Measurements from ENCODE around the gene ALDH1L1. TPM values are rescaled to one million over a fixed set of nuclear protein-coding genes. Genes with fewer than 3 reads are reported as not detected.

ALDH1L1 gene
- total and polyA plus RNA-seq, 2 of the 13 experiments (the other 11 are each of a cell fraction or from before 2014, with no cell fraction given), result 11.2 to 28.7 TPM

DNA sequence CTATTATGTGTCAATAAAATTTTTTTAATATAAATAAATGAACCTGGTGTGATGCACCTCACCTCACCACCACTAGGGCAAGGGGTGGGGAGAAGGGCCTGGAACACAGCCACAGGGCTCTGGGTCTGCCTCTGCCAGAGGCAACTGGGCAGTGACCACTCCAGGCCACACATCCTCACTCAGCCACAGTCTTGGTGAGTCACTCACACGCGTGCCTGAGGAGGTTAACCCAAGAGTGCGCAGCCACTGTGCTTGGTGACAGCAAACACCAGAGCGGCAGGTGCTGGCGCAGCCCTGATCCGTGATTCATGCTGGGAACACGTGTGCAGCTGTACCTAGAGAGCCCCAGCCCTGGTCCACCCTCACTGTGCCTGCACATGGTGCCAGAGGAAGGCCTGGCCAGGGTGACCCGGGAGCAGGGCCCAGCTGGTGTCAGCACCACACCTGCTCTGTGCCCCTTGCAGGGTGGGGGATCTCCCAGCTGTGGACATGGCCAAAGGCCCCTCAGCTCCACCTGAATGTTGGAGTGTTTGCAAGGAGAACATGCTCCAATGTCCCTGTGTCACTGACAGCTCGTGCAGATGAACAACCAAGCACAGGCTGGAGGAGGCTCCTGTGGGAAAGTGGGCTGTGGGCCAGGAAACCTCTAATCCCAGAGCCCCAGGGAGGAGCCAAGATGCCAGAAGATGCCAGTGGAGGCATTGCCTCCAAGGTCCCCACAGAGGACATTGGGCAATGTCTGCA lies 98.6 kb downstream of the ALDH1L1 start (continued):
- TF ChIP-seq ZFX (CRISPR knock-in tag; IDR thresholded peaks at IDR 0.05; ENCODE audit: low read depth) (peak; percentile 41), DR1 (CRISPR knock-in tag; IDR thresholded peaks at IDR 0.05) (no peak), GATAD2A (CRISPR knock-in tag; IDR thresholded peaks at IDR 0.05) (no peak), MYC (CRISPR knock-in tag; IDR thresholded peaks at IDR 0.05; ENCODE audit: borderline replicate concordance) (peak; percentile 41; the same call in 1 of the 2 replicates), SIN3A (IDR thresholded peaks at IDR 0.05; ENCODE audit: borderline replicate concordance, low read depth, low read length) (no peak)

DNA sequence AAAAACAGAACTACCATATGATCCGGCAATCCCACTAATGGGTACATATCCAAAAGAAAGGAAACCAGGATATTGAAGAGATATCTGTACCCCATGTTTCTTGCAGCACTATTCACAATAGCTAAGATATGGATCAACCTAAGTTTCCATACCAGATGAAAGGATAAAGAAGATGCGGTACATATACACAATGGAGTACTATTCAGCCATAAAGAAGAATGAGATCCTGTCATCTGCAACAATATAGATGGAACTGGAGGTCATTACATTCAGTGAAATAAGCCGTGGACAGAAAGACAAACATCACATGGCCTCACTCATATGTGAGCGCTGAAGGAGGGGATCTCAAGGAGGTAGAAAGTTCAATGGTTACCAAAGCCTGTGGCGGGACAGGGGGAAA lies 99.4 kb downstream of the ALDH1L1 start:
- in situ Hi-C loops (cut with HindIII; ENCODE audit: extremely low pct_ligation_motif_present, low pct_unique_long_range_greater_than_20kb) (no loop called here), intact Hi-C loops (cut with micrococcal nuclease; ENCODE audit: unreplicated experiment) (loop anchor here (5.0 kb wide), 2 partner anchors 89 to 109 kb away; no protein-coding TSS in a partner anchor)
- ATAC-seq, result no peak
- TF ChIP-seq KLF15 (CRISPR knock-in tag; IDR thresholded peaks at IDR 0.05; ENCODE audit: borderline replicate concordance), result no peak
- no peak for TF ChIP-seq MTA3 (CRISPR knock-in tag; IDR thresholded peaks at IDR 0.05)
- no peak for TF ChIP-seq ZZZ3 (CRISPR knock-in tag; IDR thresholded peaks at IDR 0.05; ENCODE audit: borderline replicate concordance)
- TF ChIP-seq, protein P1, sequence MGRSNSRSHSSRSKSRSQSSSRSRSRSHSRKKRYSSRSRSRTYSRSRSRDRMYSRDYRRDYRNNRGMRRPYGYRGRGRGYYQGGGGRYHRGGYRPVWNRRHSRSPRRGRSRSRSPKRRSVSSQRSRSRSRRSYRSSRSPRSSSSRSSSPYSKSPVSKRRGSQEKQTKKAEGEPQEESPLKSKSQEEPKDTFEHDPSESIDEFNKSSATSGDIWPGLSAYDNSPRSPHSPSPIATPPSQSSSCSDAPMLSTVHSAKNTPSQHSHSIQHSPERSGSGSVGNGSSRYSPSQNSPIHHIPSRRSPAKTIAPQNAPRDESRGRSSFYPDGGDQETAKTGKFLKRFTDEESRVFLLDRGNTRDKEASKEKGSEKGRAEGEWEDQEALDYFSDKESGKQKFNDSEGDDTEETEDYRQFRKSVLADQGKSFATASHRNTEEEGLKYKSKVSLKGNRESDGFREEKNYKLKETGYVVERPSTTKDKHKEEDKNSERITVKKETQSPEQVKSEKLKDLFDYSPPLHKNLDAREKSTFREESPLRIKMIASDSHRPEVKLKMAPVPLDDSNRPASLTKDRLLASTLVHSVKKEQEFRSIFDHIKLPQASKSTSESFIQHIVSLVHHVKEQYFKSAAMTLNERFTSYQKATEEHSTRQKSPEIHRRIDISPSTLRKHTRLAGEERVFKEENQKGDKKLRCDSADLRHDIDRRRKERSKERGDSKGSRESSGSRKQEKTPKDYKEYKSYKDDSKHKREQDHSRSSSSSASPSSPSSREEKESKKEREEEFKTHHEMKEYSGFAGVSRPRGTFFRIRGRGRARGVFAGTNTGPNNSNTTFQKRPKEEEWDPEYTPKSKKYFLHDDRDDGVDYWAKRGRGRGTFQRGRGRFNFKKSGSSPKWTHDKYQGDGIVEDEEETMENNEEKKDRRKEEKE (IDR thresholded peaks at IDR 0.05), result no peak
- no peak for TF ChIP-seq ZNF530 (CRISPR knock-in tag; IDR thresholded peaks at IDR 0.05; ENCODE audit: low read depth)
- TF ChIP-seq, protein P2, sequence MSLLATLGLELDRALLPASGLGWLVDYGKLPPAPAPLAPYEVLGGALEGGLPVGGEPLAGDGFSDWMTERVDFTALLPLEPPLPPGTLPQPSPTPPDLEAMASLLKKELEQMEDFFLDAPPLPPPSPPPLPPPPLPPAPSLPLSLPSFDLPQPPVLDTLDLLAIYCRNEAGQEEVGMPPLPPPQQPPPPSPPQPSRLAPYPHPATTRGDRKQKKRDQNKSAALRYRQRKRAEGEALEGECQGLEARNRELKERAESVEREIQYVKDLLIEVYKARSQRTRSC (CRISPR knock-in tag; IDR thresholded peaks at IDR 0.05; ENCODE audit: low read depth), result no peak
- TF ChIP-seq KLF6 (CRISPR knock-in tag; IDR thresholded peaks at IDR 0.05), result no peak
- TF ChIP-seq ZNF605 (CRISPR knock-in tag; IDR thresholded peaks at IDR 0.05), result no peak
- TF ChIP-seq TMF1 (CRISPR knock-in tag; IDR thresholded peaks at IDR 0.05; ENCODE audit: low read depth), result no peak
- TF ChIP-seq, protein P3, sequence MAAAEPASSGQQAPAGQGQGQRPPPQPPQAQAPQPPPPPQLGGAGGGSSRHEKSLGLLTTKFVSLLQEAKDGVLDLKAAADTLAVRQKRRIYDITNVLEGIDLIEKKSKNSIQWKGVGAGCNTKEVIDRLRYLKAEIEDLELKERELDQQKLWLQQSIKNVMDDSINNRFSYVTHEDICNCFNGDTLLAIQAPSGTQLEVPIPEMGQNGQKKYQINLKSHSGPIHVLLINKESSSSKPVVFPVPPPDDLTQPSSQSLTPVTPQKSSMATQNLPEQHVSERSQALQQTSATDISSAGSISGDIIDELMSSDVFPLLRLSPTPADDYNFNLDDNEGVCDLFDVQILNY (CRISPR knock-in tag; conservative IDR thresholded peaks at IDR 0.05), result no peak

More for the DNA sequence above, 99.4 kb downstream of the ALDH1L1 start:
- H2AFZ ChIP-seq (ENCODE audit: low read length), result no peak overlapping the region
- H3K9ac ChIP-seq (ENCODE audit: insufficient read depth, low read depth, low read length), result no peak overlapping the region
- H3K4me1 ChIP-seq (ENCODE audit: insufficient read depth, low read length), result peaks cover 27% of the 10 kb centered on the region
- no peaks in the 10 kb centered on the region for H3K27me3 ChIP-seq (ENCODE audit: control insufficient read depth in 1 of 2, insufficient read depth in 2 of 2, low read length in 2 of 2)
- no peak overlapping the region for H3K27ac ChIP-seq (ENCODE audit: extremely low read length, insufficient read depth, low read length)
- H3K79me2 ChIP-seq (ENCODE audit: insufficient read depth, low read length), result no peaks in the 10 kb centered on the region
- BruUV-seq (replicated peaks), result no TSS peak
- no peaks in the 10 kb centered on the region for H3K9me3 ChIP-seq (ENCODE audit: low read length)
- H3K4me2 ChIP-seq (ENCODE audit: low read depth, low read length), result no peak overlapping the region
- H4K20me1 ChIP-seq (ENCODE audit: insufficient read depth, low read length), result no peaks in the 10 kb centered on the region
- H3K4me3 ChIP-seq (replicated peaks in 1 of 3; ENCODE audit: insufficient read depth in 1 of 3, low read depth in 2 of 3, low read length in 3 of 3), result no peak overlapping the region
- ChIA-PET CTCF (ENCODE audit: low intra/inter-chr PET ratio, low total read pairs) (no interaction called here), POLR2A (no interaction called here)
- 70% methylated on average over 5 of the region's 5 CpGs for WGBS (ENCODE audit: low lambda C conversion rate)
- FAIRE-seq (no peak), DNase-seq (ENCODE audit: low spot score) (no peak)
- no peaks in the 10 kb centered on the region for H3K36me3 ChIP-seq (replicated peaks in 1 of 2; ENCODE audit: control insufficient read depth in 1 of 2, insufficient read depth in 2 of 2, low read length in 2 of 2)

Data from HepG2 (cell line).